GM23338 (cell line): ENCODE measurements around the gene ATAD5. TPM values are rescaled to one million over a fixed set of nuclear protein-coding genes. Genes with fewer than 3 reads are reported as not detected.

ENCODE experiments used
- ATAC-seq: fragments of 200-7000 bp; cut with Tn5 transposase; 3 replicates; pipeline ENCODE4 v1.9.1; 2020
- DNase-seq: peaks from one replicate; pipeline ENCODE4 v3.0.0-alpha.2; 2015; ENCODE audit warnings: low spot score
- H2AFZ ChIP-seq: fragments of 200-600 bp; sonication (generic); 2 replicates; pipeline ENCODE4 v1.8.0; 2016; ENCODE audit warnings: antibody characterized with exemption, mild to moderate bottlenecking, moderate library complexity
- H3F3A ChIP-seq: fragments of 200-600 bp; sonication (generic); replicated peaks from 2 replicates; pipeline ENCODE4 v1.8.0; 2017; ENCODE audit warnings: antibody characterized with exemption, mixed run types, low read depth
- H3K27ac ChIP-seq: fragments of 200-600 bp; sonication (generic); 2 replicates; pipeline ENCODE4 v1.6.1; 2016; ENCODE audit warnings: low read depth
- H3K27me3 ChIP-seq: fragments of 200-600 bp; sonication (generic); 2 replicates; pipeline ENCODE4 v1.8.0; 2016; ENCODE audit warnings: mild to moderate bottlenecking, mixed run types, moderate library complexity; ENCODE audit not compliant: insufficient read depth
- H3K36me3 ChIP-seq: fragments of 200-600 bp; sonication (generic); 2 replicates; pipeline ENCODE4 v1.8.0; 2016; ENCODE audit warnings: mild to moderate bottlenecking; ENCODE audit not compliant: insufficient read depth
- H3K4me1 ChIP-seq: fragments of 200-600 bp; sonication (generic); 2 replicates; pipeline ENCODE4 v1.8.0; 2016; ENCODE audit warnings: mild to moderate bottlenecking, moderate library complexity; ENCODE audit not compliant: insufficient read depth
- H3K4me2 ChIP-seq: fragments of 200-600 bp; sonication (generic); 2 replicates; pipeline ENCODE4 v1.7.1; 2017; ENCODE audit warnings: mixed run types
- H3K4me3 ChIP-seq: fragments of 200-600 bp; sonication (generic); 2 replicates; pipeline ENCODE4 v1.6.1; 2016; ENCODE audit warnings: mixed run types
- H3K79me2 ChIP-seq: fragments of 200-600 bp; sonication (generic); replicated peaks from 2 replicates; pipeline ENCODE4 v1.8.0; 2017; ENCODE audit warnings: mild to moderate bottlenecking; ENCODE audit not compliant: insufficient read depth
- H3K9me2 ChIP-seq: fragments of 200-600 bp; sonication (generic); 2 replicates; pipeline ENCODE4 v1.8.0; 2017; ENCODE audit not compliant: insufficient read depth
- H4K20me1 ChIP-seq: fragments of 200-600 bp; sonication (generic); replicated peaks from 2 replicates; pipeline ENCODE4 v1.8.0; 2017; ENCODE audit warnings: mild to moderate bottlenecking; ENCODE audit not compliant: insufficient read depth
- H3K27ac Mint-ChIP-seq: 2 replicates; pipeline ENCODE4 v1.8.0; 2020; ENCODE audit warnings: inconsistent platforms, mild to moderate bottlenecking, moderate library complexity, mixed read lengths
- H3K27me3 Mint-ChIP-seq: 3 replicates; pipeline ENCODE4 v1.8.0; 2022; ENCODE audit warnings: low read depth, mild to moderate bottlenecking, moderate library complexity, mixed read lengths, inconsistent platforms; ENCODE audit not compliant: insufficient read depth, poor library complexity
- H3K36me3 Mint-ChIP-seq: 3 replicates; pipeline ENCODE4 v1.8.0; 2021; ENCODE audit warnings: low read depth, mild to moderate bottlenecking, inconsistent platforms, moderate library complexity, mixed read lengths
- H3K4me1 Mint-ChIP-seq: 3 replicates; pipeline ENCODE4 v1.8.0; 2020; ENCODE audit warnings: mild to moderate bottlenecking, inconsistent platforms, mixed read lengths
- H3K4me3 Mint-ChIP-seq: 3 replicates; pipeline ENCODE4 v1.8.0; 2021; ENCODE audit warnings: moderate library complexity, mild to moderate bottlenecking, inconsistent platforms, mixed read lengths
- H3K9me3 Mint-ChIP-seq: 3 replicates; pipeline ENCODE4 v1.8.0; 2020; ENCODE audit warnings: moderate library complexity, mild to moderate bottlenecking, inconsistent platforms, mixed read lengths
- CREB1 ChIP-seq: fragments of 250-450 bp; sonication (Bioruptor Pico); IDR thresholded peaks from 2 replicates; pipeline ENCODE4 v1.5.0; 2020; ENCODE audit warnings: low read depth, mild to moderate bottlenecking, moderate library complexity
- EZH2 ChIP-seq: fragments of 200-600 bp; sonication (generic); IDR thresholded peaks from one replicate; pipeline ENCODE4 v1.8.0; 2017; ENCODE audit warnings: antibody characterized with exemption, mild to moderate bottlenecking, low read depth; ENCODE audit not compliant: unreplicated experiment
- EZH2phosphoT487 ChIP-seq: fragments of 200-600 bp; sonication (generic); IDR thresholded peaks from one replicate; pipeline ENCODE4 v1.8.1; 2018; ENCODE audit warnings: antibody characterized with exemption; ENCODE audit not compliant: unreplicated experiment
- JUNB ChIP-seq: IDR thresholded peaks from one replicate; pipeline ENCODE4 v1.6.1; 2016; ENCODE audit warnings: antibody characterized with exemption; ENCODE audit not compliant: unreplicated experiment
- NANOG ChIP-seq: IDR thresholded peaks from 2 replicates; pipeline ENCODE4 v1.6.1; 2016; ENCODE audit warnings: antibody characterized with exemption, borderline replicate concordance
- POLR2AphosphoS5 ChIP-seq: IDR thresholded peaks from 2 replicates; pipeline ENCODE4 v1.6.1; 2016; ENCODE audit warnings: antibody characterized with exemption, low read depth
- STAT1 ChIP-seq: IDR thresholded peaks from one replicate; pipeline ENCODE4 v1.6.1; 2016; ENCODE audit warnings: antibody characterized with exemption; ENCODE audit not compliant: unreplicated experiment
- ZNF114 ChIP-seq: fragments of 250-450 bp; sonication (Bioruptor Pico); IDR thresholded peaks from 2 replicates; pipeline ENCODE4 v1.5.0; 2020; ENCODE audit warnings: mild to moderate bottlenecking, moderate library complexity
- ZNF331 ChIP-seq: fragments of 250-450 bp; sonication (Bioruptor Pico); IDR thresholded peaks from 2 replicates; pipeline ENCODE4 v1.5.0; 2020; ENCODE audit warnings: low read depth, mild to moderate bottlenecking, moderate library complexity
- polyA plus RNA-seq: library from polyadenylated mRNA; unstranded; fragments of >200 nt; fragmentation: Nextera tagmentation; extraction: Ambion mirVana; gene quantifications from 2 replicates; pipeline ENCODE4 v1.2.1, GENCODE V29; 2016
- total RNA-seq: library from RNA; depleted of rRNA; stranded (reverse); fragments of >200 nt; shearing (Covaris generic); gene quantifications from 2 replicates; pipeline ENCODE4 v1.2.3, GENCODE V29; 2014
- TF ChIP-seq, protein P1 (sequence below): IDR thresholded peaks from 2 replicates; pipeline ENCODE4 v1.6.1; 2016; ENCODE audit warnings: antibody characterized with exemption
- TF ChIP-seq, protein P2 (sequence below), 2 experiments: fragments of 200-600 bp in 1 of 2; sonication (generic) in 1 of 2; conservative IDR thresholded peaks; 2 replicates each; pipeline versions ENCODE4 v1.5.1 to v1.6.1; 2016 to 2017; ENCODE audit warnings: antibody characterized with exemption in 2 of 2, low read depth in 2 of 2, mild to moderate bottlenecking in 2 of 2, moderate library complexity in 1 of 2
- TF ChIP-seq, protein P3 (sequence below): IDR thresholded peaks from one replicate; pipeline ENCODE4 v1.6.1; 2018; ENCODE audit warnings: antibody characterized with exemption; ENCODE audit not compliant: unreplicated experiment
- TF ChIP-seq, protein P4 (sequence below): fragments of 250-450 bp; sonication (Bioruptor Pico); IDR thresholded peaks from 2 replicates; pipeline ENCODE4 v1.5.0; 2020; ENCODE audit warnings: mild to moderate bottlenecking, moderate library complexity

The ATAD5 gene
- total and polyA plus RNA-seq, 2 experiments from 2014 or later: 24.2 to 30.9 TPM

DNA sequence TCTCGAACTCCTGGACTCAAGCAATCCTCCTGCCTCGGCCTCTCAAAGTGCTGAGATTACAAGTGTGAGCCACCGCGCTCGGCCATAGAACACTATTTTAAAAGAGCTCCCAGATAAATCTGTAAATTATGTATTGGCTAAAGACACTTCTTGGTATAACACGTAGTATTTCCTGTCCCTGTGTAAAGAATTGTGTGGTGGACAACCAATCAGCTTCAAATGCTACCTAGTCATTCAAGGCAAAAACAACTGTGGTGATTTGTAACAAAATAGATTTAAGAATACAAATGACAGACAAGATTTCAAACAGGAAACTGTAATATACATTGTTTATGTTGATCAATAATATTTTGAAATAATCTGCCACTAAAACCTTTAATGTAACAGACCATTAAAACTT lies 21.9 kb upstream of the ATAD5 start:
- Histone ChIP-seq H4K20me1 (peaks cover 44% of the 10 kb centered on the region), H3F3A (0 out of 2 replicates have a peak, but pooled peaks cover under 1% of the 10 kb centered on the region), H3K4me3 (no peak overlapping the region), H3K27me3 (no peaks in the 10 kb centered on the region), H3K4me1 (peaks cover 16% of the 10 kb centered on the region), H3K27ac (0 out of 2 replicates have a peak overlapping the region, but pooled peaks have one; percentile 28), H3K36me3 (no peaks in the 10 kb centered on the region), H2AFZ (no peak overlapping the region), H3K4me2 (no peak overlapping the region), H3K9me2 (no peaks in the 10 kb centered on the region), H3K79me2 (peaks cover 90% of the 10 kb centered on the region)
- DNase-seq: no peak
- Mint-ChIP-seq H3K9me3 (no peaks in the 10 kb centered on the region), H3K4me1 (peaks cover 18% of the 10 kb centered on the region), H3K36me3 (peaks cover 6% of the 10 kb centered on the region; the same call in 1 of the 3 replicates), H3K4me3 (no peak overlapping the region), H3K27me3 (no peaks in the 10 kb centered on the region), H3K27ac (no peak overlapping the region)
- no peak for ATAC-seq
- TF ChIP-seq EZH2 (no peak), CREB1 (CRISPR knock-in tag) (no peak), STAT1 (no peak), NANOG (no peak), ZNF331 (CRISPR knock-in tag) (no peak), JUNB (no peak), POLR2AphosphoS5 (no peak), EZH2phosphoT487 (no peak), ZNF114 (CRISPR knock-in tag) (no peak)
- TF ChIP-seq, protein P1, sequence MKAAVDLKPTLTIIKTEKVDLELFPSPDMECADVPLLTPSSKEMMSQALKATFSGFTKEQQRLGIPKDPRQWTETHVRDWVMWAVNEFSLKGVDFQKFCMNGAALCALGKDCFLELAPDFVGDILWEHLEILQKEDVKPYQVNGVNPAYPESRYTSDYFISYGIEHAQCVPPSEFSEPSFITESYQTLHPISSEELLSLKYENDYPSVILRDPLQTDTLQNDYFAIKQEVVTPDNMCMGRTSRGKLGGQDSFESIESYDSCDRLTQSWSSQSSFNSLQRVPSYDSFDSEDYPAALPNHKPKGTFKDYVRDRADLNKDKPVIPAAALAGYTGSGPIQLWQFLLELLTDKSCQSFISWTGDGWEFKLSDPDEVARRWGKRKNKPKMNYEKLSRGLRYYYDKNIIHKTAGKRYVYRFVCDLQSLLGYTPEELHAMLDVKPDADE: no peak
- TF ChIP-seq, protein P2, sequence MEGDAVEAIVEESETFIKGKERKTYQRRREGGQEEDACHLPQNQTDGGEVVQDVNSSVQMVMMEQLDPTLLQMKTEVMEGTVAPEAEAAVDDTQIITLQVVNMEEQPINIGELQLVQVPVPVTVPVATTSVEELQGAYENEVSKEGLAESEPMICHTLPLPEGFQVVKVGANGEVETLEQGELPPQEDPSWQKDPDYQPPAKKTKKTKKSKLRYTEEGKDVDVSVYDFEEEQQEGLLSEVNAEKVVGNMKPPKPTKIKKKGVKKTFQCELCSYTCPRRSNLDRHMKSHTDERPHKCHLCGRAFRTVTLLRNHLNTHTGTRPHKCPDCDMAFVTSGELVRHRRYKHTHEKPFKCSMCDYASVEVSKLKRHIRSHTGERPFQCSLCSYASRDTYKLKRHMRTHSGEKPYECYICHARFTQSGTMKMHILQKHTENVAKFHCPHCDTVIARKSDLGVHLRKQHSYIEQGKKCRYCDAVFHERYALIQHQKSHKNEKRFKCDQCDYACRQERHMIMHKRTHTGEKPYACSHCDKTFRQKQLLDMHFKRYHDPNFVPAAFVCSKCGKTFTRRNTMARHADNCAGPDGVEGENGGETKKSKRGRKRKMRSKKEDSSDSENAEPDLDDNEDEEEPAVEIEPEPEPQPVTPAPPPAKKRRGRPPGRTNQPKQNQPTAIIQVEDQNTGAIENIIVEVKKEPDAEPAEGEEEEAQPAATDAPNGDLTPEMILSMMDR (conservative IDR thresholded peaks at IDR 0.05; ENCODE audit: low read depth in 2 of 2): no peak
- TF ChIP-seq, protein P3, sequence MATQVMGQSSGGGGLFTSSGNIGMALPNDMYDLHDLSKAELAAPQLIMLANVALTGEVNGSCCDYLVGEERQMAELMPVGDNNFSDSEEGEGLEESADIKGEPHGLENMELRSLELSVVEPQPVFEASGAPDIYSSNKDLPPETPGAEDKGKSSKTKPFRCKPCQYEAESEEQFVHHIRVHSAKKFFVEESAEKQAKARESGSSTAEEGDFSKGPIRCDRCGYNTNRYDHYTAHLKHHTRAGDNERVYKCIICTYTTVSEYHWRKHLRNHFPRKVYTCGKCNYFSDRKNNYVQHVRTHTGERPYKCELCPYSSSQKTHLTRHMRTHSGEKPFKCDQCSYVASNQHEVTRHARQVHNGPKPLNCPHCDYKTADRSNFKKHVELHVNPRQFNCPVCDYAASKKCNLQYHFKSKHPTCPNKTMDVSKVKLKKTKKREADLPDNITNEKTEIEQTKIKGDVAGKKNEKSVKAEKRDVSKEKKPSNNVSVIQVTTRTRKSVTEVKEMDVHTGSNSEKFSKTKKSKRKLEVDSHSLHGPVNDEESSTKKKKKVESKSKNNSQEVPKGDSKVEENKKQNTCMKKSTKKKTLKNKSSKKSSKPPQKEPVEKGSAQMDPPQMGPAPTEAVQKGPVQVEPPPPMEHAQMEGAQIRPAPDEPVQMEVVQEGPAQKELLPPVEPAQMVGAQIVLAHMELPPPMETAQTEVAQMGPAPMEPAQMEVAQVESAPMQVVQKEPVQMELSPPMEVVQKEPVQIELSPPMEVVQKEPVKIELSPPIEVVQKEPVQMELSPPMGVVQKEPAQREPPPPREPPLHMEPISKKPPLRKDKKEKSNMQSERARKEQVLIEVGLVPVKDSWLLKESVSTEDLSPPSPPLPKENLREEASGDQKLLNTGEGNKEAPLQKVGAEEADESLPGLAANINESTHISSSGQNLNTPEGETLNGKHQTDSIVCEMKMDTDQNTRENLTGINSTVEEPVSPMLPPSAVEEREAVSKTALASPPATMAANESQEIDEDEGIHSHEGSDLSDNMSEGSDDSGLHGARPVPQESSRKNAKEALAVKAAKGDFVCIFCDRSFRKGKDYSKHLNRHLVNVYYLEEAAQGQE: no peak
- TF ChIP-seq, protein P4, sequence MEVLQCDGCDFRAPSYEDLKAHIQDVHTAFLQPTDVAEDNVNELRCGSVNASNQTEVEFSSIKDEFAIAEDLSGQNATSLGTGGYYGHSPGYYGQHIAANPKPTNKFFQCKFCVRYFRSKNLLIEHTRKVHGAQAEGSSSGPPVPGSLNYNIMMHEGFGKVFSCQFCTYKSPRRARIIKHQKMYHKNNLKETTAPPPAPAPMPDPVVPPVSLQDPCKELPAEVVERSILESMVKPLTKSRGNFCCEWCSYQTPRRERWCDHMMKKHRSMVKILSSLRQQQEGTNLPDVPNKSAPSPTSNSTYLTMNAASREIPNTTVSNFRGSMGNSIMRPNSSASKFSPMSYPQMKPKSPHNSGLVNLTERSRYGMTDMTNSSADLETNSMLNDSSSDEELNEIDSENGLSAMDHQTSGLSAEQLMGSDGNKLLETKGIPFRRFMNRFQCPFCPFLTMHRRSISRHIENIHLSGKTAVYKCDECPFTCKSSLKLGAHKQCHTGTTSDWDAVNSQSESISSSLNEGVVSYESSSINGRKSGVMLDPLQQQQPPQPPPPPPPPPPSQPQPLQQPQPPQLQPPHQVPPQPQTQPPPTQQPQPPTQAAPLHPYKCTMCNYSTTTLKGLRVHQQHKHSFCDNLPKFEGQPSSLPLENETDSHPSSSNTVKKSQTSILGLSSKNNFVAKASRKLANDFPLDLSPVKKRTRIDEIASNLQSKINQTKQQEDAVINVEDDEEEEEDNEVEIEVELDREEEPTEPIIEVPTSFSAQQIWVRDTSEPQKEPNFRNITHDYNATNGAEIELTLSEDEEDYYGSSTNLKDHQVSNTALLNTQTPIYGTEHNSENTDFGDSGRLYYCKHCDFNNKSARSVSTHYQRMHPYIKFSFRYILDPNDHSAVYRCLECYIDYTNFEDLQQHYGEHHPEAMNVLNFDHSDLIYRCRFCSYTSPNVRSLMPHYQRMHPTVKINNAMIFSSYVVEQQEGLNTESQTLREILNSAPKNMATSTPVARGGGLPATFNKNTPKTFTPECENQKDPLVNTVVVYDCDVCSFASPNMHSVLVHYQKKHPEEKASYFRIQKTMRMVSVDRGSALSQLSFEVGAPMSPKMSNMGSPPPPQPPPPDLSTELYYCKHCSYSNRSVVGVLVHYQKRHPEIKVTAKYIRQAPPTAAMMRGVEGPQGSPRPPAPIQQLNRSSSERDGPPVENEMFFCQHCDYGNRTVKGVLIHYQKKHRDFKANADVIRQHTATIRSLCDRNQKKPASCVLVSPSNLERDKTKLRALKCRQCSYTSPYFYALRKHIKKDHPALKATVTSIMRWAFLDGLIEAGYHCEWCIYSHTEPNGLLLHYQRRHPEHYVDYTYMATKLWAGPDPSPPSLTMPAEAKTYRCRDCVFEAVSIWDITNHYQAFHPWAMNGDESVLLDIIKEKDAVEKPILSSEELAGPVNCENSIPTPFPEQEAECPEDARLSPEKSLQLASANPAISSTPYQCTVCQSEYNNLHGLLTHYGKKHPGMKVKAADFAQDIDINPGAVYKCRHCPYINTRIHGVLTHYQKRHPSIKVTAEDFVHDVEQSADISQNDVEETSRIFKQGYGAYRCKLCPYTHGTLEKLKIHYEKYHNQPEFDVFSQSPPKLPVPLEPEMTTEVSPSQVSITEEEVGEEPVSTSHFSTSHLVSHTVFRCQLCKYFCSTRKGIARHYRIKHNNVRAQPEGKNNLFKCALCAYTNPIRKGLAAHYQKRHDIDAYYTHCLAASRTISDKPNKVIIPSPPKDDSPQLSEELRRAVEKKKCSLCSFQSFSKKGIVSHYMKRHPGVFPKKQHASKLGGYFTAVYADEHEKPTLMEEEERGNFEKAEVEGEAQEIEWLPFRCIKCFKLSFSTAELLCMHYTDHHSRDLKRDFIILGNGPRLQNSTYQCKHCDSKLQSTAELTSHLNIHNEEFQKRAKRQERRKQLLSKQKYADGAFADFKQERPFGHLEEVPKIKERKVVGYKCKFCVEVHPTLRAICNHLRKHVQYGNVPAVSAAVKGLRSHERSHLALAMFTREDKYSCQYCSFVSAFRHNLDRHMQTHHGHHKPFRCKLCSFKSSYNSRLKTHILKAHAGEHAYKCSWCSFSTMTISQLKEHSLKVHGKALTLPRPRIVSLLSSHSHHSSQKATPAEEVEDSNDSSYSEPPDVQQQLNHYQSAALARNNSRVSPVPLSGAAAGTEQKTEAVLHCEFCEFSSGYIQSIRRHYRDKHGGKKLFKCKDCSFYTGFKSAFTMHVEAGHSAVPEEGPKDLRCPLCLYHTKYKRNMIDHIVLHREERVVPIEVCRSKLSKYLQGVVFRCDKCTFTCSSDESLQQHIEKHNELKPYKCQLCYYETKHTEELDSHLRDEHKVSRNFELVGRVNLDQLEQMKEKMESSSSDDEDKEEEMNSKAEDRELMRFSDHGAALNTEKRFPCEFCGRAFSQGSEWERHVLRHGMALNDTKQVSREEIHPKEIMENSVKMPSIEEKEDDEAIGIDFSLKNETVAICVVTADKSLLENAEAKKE (CRISPR knock-in tag): no peak
